AG04450 (cell line): Measurements from ENCODE around the gene ATP6V0D1. TPM values are rescaled to one million over a fixed set of nuclear protein-coding genes. Genes with fewer than 3 reads are reported as not detected.

Source experiments
- CTCF ChIA-PET: fragments of 300-600, 350-600 bp; formaldehyde crosslinking; extraction: SDS; loops from one replicate; lab custom pipeline; 2022; ENCODE audit warnings: antibody characterized with exemption, inconsistent platforms; lab: Charles Lee
- POLR2A ChIA-PET: fragments of 350-600 bp; formaldehyde crosslinking; extraction: SDS; loops from one replicate; lab custom pipeline; 2021; ENCODE audit warnings: antibody characterized with exemption, inconsistent platforms; lab: Yijun Ruan, JAX
- DNase-seq: peaks from one replicate; pipeline ENCODE4 v3.0.0-alpha.2; 2011; ENCODE audit warnings: low read depth, low spot score
- H3K27ac ChIP-seq: one replicate; pipeline ENCODE4 v1.5.1; 2012; ENCODE audit warnings: low read depth, low read length, control low read depth
- H3K27me3 ChIP-seq: one replicate; pipeline ENCODE4 v1.6.0; 2012; ENCODE audit warnings: low read length; ENCODE audit not compliant: control insufficient read depth, insufficient read depth
- H3K4me3 ChIP-seq: 2 replicates; pipeline ENCODE4 v1.5.1; 2011; ENCODE audit warnings: mild to moderate bottlenecking, low read depth, low read length, control low read depth
- H3K9me3 ChIP-seq: 2 replicates; pipeline ENCODE4 v1.5.1; 2012; ENCODE audit warnings: low read length; ENCODE audit not compliant: control insufficient read depth, insufficient read depth
- CTCF ChIP-seq: IDR thresholded peaks from 2 replicates; pipeline ENCODE4 v1.5.1; 2011; ENCODE audit warnings: low read depth, low read length, control low read depth, inconsistent platforms
- polyA plus RNA-seq: library from polyadenylated mRNA; depleted of rRNA; stranded (reverse); fragments of >200 nt; gene quantifications from 2 replicates; pipeline ENCODE4 v1.2.3, GENCODE V29; 2011

The ATP6V0D1 gene
- polyA plus RNA-seq, 1 experiment, result 101 TPM

GRCh38 chr16:67409631-67410030, 71.3 kb downstream of the ATP6V0D1 start:
- Histone ChIP-seq H3K4me3 (no peak overlapping the region), H3K27ac (no peak overlapping the region), H3K9me3 (no peaks in the 10 kb centered on the region; the same call in 1 of the 2 replicates), H3K27me3 (no peaks in the 10 kb centered on the region)
- ChIA-PET CTCF (no interaction called here), POLR2A (no interaction called here)
- no peak for TF ChIP-seq CTCF
- no peak for DNase-seq

DNA sequence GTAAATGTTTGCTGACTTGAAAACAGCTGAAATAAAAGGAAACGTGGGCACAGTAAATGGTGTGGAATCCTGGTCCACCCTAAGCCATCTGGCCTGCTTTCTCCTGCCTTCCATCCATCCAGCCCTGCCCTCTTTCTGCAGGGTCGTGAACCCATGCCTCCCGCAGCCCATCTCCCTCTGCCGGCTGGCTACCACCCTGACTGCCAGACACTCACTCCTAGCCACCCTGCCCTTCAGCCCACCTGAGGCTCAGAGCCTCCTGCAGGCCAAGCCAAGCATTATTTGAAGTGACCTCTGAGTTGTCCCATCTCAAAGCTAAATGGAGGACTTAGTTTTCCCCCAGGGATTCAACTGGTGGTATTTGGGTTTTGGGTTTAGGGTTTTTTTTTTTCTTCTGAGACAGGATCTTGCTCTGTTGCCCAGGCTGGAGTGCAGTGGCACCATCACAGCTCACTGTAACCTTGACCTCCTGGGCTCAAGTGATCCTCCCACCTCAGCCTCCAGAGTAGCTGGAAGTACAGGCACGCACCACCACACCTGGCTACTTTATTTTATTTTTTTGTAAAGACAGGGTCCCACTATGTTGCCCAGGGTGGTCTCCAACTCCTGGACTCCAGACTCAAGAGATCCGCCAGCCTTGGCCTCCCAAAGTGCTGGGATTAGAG, 73.0 kb downstream of the ATP6V0D1 start:
- H3K4me3 ChIP-seq, result no peak overlapping the region
- no peak overlapping the region for H3K27ac ChIP-seq
- no peaks in the 10 kb centered on the region for H3K27me3 ChIP-seq
- ChIA-PET POLR2A (interaction anchor here (0.6 kb wide), 1 partner anchor 141 kb away, joined by 4 read pairs; no protein-coding TSS in a partner anchor), CTCF (interaction anchor here (0.6 to 1.7 kb wide), 4 partner anchors 8 to 148 kb away, joined by 3 to 7 read pairs (median 5); partner anchors contain the start of gene TPPP3)
- DNase-seq, result no peak
- H3K9me3 ChIP-seq, result no peaks in the 10 kb centered on the region; the same call in 1 of the 2 replicates
- TF ChIP-seq CTCF, result peak; percentile 14; the same call in 1 of the 2 replicates

DNA sequence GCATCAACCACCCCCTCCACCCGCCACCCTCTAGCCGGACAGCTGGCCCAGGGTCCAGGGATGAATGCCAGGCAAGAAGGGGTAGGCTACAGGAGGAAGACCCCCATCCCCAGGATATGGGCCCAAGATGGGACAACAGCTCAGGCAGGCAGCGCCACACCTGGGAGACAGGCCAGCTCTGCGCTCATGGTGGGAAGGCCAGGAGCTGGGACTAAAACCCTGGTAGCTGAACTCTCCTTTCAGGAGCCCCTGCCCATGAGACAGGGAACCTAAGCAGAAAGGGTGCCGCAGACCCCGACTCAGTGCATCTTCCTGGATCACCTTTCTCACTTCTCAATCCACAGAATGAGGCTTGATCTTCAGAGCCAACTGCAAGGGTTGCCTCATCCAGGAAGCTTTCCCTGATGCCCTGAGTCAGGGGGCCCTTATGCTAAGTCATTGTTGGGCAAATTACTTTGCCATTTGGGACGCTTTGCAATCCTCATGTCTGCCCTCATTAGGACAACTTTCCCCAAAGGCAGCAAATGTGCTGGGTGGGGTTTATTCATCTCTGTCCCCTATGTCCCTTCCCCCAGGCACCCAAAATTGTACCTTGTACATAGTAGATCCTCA, 73.7 kb downstream of the ATP6V0D1 start:
- DNase-seq, result no peak
- ChIA-PET POLR2A (interaction anchor here (0.6 kb wide), 1 partner anchor 140 kb away, joined by 4 read pairs; no protein-coding TSS in a partner anchor), CTCF (interaction anchor here (1.1 to 1.7 kb wide), 2 partner anchors 10 to 14 kb away, joined by 3 to 6 read pairs; partner anchors contain the start of genes TPPP3 and ZDHHC1)
- Histone ChIP-seq H3K27ac (peak overlapping the region; percentile 88), H3K27me3 (no peaks in the 10 kb centered on the region), H3K9me3 (no peaks in the 10 kb centered on the region; the same call in 1 of the 2 replicates), H3K4me3 (no peak overlapping the region)
- TF ChIP-seq CTCF, result no peak

- POLR2A ChIA-PET, result no interaction called here
- no peak for TF ChIP-seq CTCF
- H3K4me3 ChIP-seq, result no peak overlapping the region
Measured at GRCh38 chr16:67406111-67406971, 74.6 kb downstream of the ATP6V0D1 start.

More at GRCh38 chr16:67406111-67406971, 74.6 kb downstream of the ATP6V0D1 start:
- peak; percentile 57 for DNase-seq
- Histone ChIP-seq H3K27me3 (no peaks in the 10 kb centered on the region), H3K9me3 (no peaks in the 10 kb centered on the region; the same call in 1 of the 2 replicates), H3K27ac (peak overlapping the region; percentile 88)
- CTCF ChIA-PET, result interaction anchor here (1.1 to 1.7 kb wide), 2 partner anchors 10 to 13 kb away, joined by 3 to 6 read pairs; partner anchors contain the start of genes TPPP3 and ZDHHC1
